Measurements from ENCODE around the gene ZNF593.

The ZNF593 gene

DNA sequence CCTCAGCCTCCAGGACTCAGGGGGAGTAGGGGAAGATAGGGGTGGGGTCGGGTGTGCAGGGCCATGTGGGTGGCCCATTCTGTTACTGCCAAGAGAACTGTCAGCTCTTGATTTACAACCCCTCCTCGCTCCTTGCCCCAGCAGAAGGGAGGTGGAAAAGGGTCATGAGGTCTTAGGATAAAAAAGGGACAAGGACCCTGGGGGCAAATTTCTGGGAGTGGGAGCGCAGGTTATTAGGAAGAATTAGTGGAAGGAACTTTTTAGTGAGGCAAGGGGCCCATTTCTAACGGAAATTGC lies 10.0 kb upstream of the ZNF593 start:
- ATAC-seq: no peak
- no peak overlapping the region for H3K4me3 Mint-ChIP-seq

DNA sequence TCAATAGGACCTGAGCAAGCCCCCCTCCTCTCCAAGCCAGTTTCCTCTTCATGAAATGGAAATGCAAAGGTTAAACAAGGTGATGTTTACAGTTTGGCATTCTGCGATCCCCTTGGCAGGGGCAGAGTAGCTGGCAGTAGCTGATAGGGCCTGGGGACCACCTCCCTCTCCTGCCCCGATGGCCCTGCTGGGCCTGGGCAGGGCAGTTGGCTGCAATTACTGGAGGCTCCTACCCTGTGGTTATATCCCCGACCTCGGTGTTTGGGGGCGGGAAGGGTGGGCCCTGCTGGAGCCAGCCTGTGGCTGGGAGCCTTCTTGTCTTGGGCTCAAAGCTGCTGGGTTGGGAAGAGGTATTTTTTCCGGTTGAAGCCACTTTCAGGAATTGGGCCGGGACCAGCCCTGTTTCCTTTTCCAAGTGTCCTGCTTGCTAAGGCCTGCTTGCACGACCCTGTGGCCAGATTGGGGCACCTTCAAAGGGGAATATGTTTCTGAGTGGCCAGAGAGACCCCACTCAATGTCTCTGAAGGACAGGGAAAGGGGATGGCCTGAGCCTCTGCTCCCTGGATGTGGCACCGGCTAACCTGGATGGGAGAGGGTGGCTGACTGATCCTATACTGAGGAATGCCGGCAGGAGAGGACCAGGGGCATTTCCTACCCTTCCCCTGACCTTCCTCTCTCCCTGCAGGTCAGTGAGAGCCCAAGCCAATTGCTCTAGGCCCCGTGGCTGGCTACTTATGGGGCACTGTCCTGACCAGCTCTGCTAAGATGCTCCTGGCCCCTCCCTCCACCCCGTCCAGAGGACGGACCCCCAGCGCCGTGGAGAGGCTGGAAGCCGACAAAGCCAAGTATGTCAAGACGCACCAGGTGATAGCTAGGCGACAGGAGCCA lies 8.9 kb upstream of the ZNF593 start:
- no peak overlapping the region for H3K27ac Mint-ChIP-seq
- no peaks in the 10 kb centered on the region for H3K9me3 Mint-ChIP-seq
- ATAC-seq (no peak), DNase-seq (no peak)
- peaks cover 13% of the 10 kb centered on the region for H3K4me1 Mint-ChIP-seq
- peaks cover 42% of the 10 kb centered on the region for H3K27me3 Mint-ChIP-seq
- H3K4me3 Mint-ChIP-seq: no peak overlapping the region
- H3K36me3 Mint-ChIP-seq (ENCODE audit: low read depth): no peaks in the 10 kb centered on the region

More for the DNA sequence above, 10.0 kb upstream of the ZNF593 start:
- Mint-ChIP-seq H3K27ac (no peak overlapping the region), H3K36me3 (ENCODE audit: low read depth) (no peaks in the 10 kb centered on the region), H3K4me1 (peaks cover 9% of the 10 kb centered on the region), H3K9me3 (no peaks in the 10 kb centered on the region), H3K27me3 (peaks cover 43% of the 10 kb centered on the region)
- DNase-seq: no peak

DNA sequence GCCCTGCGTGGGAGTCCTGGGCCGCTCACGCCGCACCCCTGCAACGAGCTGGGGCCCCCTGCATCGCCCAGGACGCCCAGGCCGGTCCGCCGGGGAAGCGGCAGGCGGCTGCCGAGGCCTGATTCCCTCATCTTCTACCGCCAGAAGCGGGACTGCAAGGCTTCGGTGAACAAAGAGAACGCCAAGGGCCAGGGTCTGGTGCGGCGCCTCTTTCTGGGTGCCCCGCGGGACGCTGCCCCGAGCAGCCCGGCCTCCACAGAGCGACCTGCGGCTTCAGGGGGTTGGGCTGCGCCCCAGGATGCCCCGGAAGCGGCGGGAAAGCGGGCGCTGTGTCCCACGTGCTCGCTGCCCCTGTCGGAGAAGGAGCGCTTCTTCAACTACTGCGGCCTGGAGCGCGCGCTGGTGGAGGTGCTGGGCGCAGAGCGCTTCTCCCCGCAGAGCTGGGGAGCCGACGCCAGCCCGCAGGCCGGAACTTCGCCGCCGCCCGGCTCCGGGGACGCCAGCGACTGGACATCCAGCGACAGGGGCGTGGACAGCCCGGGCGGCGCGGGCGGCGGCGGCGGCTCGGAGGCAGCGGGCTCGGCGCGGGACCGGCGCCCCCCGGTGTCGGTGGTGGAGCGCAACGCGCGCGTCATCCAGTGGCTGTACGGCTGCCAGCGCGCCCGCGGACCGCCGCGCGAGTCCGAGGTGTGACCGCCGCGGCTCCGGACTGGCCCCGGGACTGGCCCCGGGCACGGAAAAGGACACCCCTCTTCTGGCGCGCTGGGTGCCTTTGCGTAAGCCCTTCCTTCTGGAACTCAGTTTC lies 8.1 kb upstream of the ZNF593 start:
- peak; percentile 57 for ATAC-seq
- peaks cover 12% of the 10 kb centered on the region for H3K4me1 Mint-ChIP-seq
- no peak overlapping the region for H3K27ac Mint-ChIP-seq
- peak overlapping the region; percentile 49 for H3K4me3 Mint-ChIP-seq
- no peaks in the 10 kb centered on the region for H3K9me3 Mint-ChIP-seq
- no peaks in the 10 kb centered on the region for H3K36me3 Mint-ChIP-seq (ENCODE audit: low read depth)
- DNase-seq: peak; percentile 55
- H3K27me3 Mint-ChIP-seq: peaks cover 38% of the 10 kb centered on the region

DNA sequence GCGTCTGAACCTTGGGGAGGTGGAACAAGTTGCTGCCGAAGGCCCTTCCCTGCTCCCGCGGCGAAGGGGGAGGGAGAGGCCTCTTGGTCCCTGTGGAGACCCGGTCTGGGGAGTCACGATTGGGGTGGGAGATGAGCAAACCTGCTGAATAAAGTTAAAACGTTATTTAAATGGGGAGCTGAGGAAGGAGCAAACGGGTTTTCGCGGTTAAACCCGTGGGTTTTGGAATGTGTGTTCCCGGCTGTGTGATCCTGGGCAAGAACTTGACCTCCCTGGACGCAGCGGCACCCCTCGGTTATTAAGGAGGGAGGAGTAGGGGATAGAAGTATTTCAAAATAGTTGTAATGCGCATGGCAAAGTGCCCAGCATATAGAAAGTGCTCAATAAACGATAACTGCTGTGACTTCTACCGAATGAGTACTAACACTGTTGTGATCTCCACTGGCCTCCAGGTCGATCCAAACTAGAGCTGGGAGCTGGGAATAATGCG lies 7.4 kb upstream of the ZNF593 start:
- Mint-ChIP-seq H3K4me1 (peaks cover 10% of the 10 kb centered on the region), H3K27ac (no peak overlapping the region), H3K27me3 (peaks cover 36% of the 10 kb centered on the region), H3K9me3 (no peaks in the 10 kb centered on the region), H3K4me3 (peak overlapping the region; percentile 49), H3K36me3 (ENCODE audit: low read depth) (no peaks in the 10 kb centered on the region)
- ATAC-seq: no peak
- DNase-seq: no peak

DNA sequence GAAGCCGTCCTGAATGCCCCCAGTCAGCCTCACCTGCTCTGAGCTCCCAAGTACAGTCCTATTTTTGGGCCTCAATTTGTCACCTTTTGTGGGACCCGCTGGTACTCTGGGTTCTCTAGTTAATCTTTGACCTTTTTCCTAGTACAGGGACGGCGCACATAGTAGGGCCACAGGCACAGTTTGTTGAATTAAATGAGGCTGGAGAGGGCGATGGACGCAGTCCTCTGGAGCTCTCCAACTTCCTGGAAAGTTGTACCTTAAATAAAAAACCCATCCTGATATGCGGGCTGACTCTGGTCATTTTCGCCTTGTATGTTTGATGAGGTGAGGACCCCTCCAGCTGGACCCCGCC lies 6.0 kb upstream of the ZNF593 start:
- Mint-ChIP-seq H3K4me3 (no peak overlapping the region), H3K9me3 (no peaks in the 10 kb centered on the region)
- no peak for ATAC-seq

DNA sequence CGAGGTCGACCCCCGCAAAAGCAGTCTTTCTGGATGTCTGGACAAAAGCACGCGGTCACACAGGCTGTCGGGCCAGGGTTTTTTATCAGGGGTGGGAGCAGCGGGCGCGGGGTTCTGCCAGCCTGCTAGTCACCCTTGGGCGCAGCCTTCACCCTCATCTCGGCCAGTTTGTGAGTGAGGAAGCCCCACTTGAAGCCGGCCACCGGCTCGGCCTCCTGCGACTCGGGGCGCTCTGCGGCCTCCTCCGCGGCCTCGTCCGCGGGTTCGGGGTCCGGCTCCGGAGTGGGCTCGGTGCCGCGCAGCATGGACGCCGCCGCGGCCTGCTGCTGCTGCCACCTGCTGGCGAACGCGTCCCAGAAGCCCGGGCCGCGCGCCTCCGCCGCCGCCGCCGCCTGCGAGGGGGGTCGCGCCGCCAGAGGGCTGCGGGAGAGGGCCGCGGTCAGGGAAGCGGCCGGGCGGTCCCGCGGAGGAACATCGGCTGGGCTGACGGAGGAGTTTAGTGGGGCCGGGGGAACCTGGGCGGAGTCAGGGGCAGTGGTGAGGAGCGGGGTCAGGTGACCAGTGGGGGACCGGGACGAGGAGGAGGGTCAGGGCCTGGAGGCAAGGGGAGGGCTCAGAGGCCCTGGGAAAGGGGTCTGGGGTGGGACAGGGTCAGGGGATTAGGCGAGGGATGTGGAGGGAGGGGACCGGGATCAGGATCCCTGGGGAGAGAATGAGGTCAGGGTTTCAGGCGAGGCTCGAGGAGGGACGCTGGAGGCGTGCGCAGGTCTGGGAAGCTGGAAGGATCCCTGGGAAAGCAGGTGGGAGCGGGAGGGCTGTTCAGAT lies 5.5 kb upstream of the ZNF593 start:
- Mint-ChIP-seq H3K36me3 (ENCODE audit: low read depth) (no peaks in the 10 kb centered on the region), H3K4me1 (peaks cover 10% of the 10 kb centered on the region), H3K4me3 (peak overlapping the region; percentile 38), H3K9me3 (no peaks in the 10 kb centered on the region), H3K27ac (no peak overlapping the region), H3K27me3 (peaks cover 26% of the 10 kb centered on the region)
- peak; percentile 67 for DNase-seq
- peak; percentile 41 for ATAC-seq

More for the DNA sequence above, 6.0 kb upstream of the ZNF593 start:
- H3K27me3 Mint-ChIP-seq: peaks cover 30% of the 10 kb centered on the region
- no peak overlapping the region for H3K27ac Mint-ChIP-seq
- H3K36me3 Mint-ChIP-seq (ENCODE audit: low read depth): no peaks in the 10 kb centered on the region
- DNase-seq: no peak
- H3K4me1 Mint-ChIP-seq: peaks cover 10% of the 10 kb centered on the region

DNA sequence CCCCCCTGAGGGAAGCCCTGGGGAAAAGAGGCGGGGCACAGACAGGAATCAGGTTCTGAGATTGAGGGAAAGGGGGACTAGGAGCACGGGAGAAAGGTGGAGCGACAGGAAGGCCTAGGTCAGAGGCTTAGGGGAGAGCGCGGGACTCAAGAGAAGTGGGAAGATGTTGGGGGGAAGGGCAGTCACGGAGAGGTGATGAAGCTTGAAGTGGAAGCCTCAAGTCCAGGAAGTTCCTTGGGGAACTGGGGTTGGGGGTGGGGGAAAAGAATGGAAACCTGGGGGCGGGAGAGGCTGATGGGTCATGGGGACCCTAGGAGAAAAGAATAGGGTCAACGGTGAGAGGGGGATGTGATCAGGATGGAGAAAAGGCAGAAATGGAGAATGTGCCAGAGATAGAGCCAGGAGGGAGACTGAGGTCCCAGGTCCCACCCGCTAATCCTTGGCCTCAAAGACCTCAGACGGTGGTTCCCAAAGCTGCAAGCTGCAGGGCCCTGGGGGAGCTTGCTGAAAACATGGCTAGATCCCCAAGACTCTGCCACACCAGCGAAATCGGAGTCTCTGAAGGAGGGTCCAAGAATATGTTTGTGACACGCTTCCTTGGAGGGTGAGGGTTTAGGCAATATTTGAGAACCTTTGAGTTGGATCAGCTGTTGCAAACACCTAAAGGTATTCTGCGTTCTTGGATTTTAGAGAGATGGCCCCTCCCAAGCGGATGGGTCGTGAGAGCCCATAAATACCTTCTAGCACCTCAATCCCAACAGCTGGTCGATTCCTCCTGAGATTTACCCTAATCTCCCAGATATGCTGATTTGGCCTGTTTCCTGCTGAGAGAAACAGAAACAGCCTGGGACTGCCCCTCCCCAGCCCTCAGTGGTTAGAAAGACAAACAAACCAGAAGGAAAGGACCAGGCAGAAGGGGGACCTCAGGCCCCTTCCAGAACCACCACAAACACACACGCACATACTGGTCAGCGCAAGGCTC lies 4.6 kb upstream of the ZNF593 start:
- no peaks in the 10 kb centered on the region for H3K9me3 Mint-ChIP-seq
- peaks cover 20% of the 10 kb centered on the region for H3K27me3 Mint-ChIP-seq
- no peaks in the 10 kb centered on the region for H3K36me3 Mint-ChIP-seq (ENCODE audit: low read depth)
- H3K27ac Mint-ChIP-seq: no peak overlapping the region
- no peak overlapping the region for H3K4me3 Mint-ChIP-seq
- no peak for ATAC-seq
- peaks cover 10% of the 10 kb centered on the region for H3K4me1 Mint-ChIP-seq
- DNase-seq: no peak

DNA sequence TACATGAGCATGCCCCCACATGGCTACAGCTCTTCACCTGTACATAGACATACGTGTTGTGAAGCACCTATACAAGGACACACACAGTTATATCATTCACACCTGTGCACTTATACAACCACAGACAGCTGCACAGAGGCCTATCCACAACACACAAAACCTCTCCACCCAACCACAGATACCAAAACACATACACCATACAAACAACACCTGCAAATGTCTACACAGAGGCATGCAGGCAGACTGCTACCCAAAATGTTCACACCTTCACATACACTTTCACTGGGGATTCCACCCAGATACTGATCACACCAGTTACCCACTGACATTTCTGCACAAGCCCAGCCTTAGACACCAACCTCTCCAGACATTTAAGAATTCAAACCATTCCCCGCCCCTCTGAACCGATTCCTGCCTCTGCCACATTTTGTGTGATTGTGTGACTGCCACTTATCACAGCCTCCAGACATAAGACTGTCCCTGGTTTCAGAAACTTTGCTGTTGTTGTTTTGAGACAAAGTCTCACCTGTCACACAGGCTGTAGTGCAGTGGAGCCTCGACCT lies 2.9 kb upstream of the ZNF593 start:
- DNase-seq (no peak), ATAC-seq (no peak)
- peaks cover 18% of the 10 kb centered on the region for H3K4me1 Mint-ChIP-seq
- H3K27ac Mint-ChIP-seq: no peak overlapping the region
- H3K4me3 Mint-ChIP-seq: no peak overlapping the region
- peaks cover 15% of the 10 kb centered on the region for H3K27me3 Mint-ChIP-seq
- no peaks in the 10 kb centered on the region for H3K9me3 Mint-ChIP-seq
- H3K36me3 Mint-ChIP-seq (ENCODE audit: low read depth): peaks cover 3% of the 10 kb centered on the region

DNA sequence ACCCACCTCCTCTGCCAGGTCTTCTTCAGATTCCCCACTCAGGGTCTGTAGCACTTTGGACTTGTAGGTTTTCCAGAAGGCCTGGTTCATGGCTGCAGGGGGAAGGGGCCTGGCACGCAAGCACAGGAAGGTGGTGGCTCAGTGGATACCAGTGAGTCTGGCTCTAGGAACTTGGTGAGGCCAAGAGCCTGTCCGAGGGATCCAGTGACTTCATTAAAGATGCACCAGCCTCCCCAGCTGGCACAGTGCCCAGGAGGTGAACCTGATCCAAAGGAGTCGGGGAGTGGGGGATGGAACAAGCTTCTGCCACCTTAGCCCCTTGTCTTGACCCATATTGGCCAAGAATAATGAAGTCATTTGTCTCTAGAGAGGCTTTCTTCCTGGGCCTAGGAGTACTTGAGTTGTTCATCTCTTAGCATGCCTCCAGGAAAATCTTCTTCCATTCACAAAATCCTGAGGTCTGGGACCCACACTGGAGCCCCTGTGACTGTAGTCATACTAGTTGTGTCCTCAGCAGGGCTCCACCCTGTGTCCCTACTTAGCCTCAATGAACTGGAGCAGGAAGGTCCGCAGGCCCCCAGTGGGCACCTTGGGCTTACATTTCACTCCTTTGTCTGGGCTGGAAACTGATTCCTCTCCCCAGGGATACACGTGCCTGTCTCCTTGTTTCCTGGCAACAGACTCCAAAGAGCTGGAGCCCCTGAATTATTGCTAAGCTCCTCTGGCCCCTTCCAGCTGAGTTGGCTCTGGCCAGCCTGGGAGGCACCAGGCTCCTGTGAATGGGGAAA lies 1.1 kb upstream of the ZNF593 start, which contains the start of gene C1orf232:
Gene C1orf232, minus strand, starts transcription at position 554 of the 788 bp plus-strand sequence. Its CDS starts 464 bp downstream, at position 90.
- peaks cover 6% of the 10 kb centered on the region for H3K36me3 Mint-ChIP-seq (ENCODE audit: low read depth)
- H3K9me3 Mint-ChIP-seq: no peaks in the 10 kb centered on the region
- H3K27me3 Mint-ChIP-seq: peaks cover 6% of the 10 kb centered on the region
- no peak for DNase-seq
- no peak for ATAC-seq
- H3K4me1 Mint-ChIP-seq: peaks cover 14% of the 10 kb centered on the region
- H3K4me3 Mint-ChIP-seq: peak within 1 kb of the TSS; percentile 90
- H3K27ac Mint-ChIP-seq: peak within 1 kb of the TSS; percentile 88

DNA sequence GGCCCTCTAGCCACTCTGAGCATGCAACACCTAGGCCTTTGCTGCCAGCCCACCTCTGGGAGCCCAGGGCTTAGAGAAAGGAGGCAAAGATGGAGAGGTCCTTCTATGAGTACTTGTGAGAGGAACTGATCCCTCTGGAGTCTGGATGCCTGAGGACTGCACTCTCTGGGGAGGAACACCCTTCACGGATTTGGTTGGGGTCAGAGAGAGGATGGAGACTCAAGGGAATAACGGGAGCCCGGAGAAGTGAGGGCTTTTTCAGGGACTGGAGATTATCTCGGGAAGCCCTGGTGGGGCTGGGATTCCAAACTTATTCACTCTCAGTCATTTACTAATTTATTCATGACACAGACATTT lies 532 bp upstream of the ZNF593 start:
- Mint-ChIP-seq H3K4me1 (peaks cover 13% of the 10 kb centered on the region), H3K27ac (no peak overlapping the region), H3K27me3 (peaks cover 4% of the 10 kb centered on the region), H3K9me3 (no peaks in the 10 kb centered on the region), H3K36me3 (ENCODE audit: low read depth) (peaks cover 6% of the 10 kb centered on the region), H3K4me3 (peak overlapping the region; percentile 90)
- no peak for DNase-seq
- no peak for ATAC-seq

DNA sequence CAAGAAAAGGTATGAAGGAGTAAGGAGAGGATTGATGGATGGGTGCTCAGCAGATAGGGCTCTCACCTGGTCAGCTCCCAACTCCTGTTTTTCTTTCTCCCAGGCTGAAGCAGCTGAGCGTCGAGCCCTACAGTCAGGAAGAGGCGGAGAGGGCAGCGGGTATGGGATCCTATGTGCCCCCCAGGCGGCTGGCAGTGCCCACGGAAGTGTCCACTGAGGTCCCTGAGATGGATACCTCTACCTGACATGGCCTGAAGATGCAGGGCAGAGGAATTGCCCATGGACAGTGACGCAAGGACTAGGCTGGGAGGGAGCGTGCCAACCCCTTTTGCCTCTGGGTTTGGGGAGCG lies 739 bp downstream of the ZNF593 start:
- DNase-seq (no peak), ATAC-seq (no peak)
- H3K4me1 Mint-ChIP-seq: peaks cover 11% of the 10 kb centered on the region
- H3K9me3 Mint-ChIP-seq: no peaks in the 10 kb centered on the region
- peaks cover 6% of the 10 kb centered on the region for H3K36me3 Mint-ChIP-seq (ENCODE audit: low read depth)
- no peaks in the 10 kb centered on the region for H3K27me3 Mint-ChIP-seq
- H3K27ac Mint-ChIP-seq: peak overlapping the region; percentile 88
- peak overlapping the region; percentile 90 for H3K4me3 Mint-ChIP-seq

DNA sequence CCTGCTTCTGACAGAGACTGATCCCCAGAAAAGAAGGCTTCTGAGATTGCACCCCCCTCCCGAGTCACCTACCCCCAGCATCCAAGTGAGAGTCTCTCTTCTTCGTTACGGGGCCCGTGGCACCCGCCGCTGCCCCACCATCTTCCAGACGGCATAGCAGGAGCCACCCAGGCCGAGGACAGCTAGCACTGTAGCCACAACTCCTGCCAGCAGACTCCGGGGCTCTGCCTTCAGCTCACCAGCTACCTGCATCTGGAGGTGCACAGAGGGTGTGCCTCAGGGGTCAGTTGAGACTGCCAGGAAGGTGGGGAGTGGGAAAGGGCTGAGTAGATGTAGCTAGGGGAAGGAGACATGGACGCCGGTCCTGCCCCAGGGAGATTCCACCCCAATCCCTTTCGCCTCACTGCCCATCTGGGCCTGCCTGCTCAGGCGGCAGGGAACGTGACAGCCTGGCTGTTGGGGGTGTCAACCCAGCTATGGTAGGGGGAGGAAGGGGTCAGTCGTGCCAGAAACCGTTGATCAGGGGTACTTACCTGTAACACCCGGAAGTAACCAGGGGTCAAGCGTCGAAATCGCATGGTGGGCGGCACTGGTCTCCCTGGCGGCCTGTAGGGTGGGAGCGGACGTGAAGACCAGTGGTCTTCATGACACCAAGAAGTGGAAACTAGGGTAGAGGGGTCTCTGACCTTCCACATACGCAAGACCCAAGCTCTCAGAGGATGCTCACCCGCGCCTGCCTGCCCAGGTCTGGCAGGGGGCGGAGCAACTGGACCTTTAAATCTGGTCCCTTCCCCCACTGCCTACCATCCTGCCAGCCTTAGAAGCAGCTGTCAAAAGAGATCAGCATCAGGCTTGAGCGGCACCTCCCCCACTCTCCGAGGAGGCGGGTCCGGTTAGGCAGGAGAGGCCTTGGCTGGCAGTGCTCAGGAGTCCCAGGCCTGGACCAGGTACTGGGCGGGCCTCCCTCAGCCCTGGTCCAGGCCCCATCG lies 1.7 kb downstream of the ZNF593 start, which contains the start of gene ZNF593OS:
Gene ZNF593OS, minus strand, starts transcription at position 749 of the 989 bp plus-strand sequence. Its CDS starts 171 bp downstream, at position 578.
- Mint-ChIP-seq H3K9me3 (no peaks in the 10 kb centered on the region), H3K27ac (peak within 1 kb of the TSS; percentile 22), H3K4me3 (peak within 1 kb of the TSS; percentile 90), H3K36me3 (ENCODE audit: low read depth) (peaks cover 6% of the 10 kb centered on the region), H3K4me1 (peaks cover 8% of the 10 kb centered on the region), H3K27me3 (no peaks in the 10 kb centered on the region)
- ATAC-seq (no peak), DNase-seq (no peak)

Measured in activated naive CD8-positive, alpha-beta T cell treated with anti-CD3 and anti-CD28 coated beads, Interleukin-2, amount 50 U/mL, for 24 hours (primary cell).